Stimulated activated CD4-positive, alpha-beta T cell treated with anti-CD3 and anti-CD28 coated beads, Interleukin-15, amount 100 ng/mL, for 24 hours (primary cell): Measurements from ENCODE around the gene UHRF1.
"Not testable (repeated sequence)": the region's sequence is repeated elsewhere in the genome, so short reads cannot be mapped to it uniquely, and the experiment has no call there.

ENCODE experiments used
- DNase-seq: peaks from one replicate; pipeline ENCODE4 v3.0.0-alpha.2; 2020

UHRF1 gene

DNA sequence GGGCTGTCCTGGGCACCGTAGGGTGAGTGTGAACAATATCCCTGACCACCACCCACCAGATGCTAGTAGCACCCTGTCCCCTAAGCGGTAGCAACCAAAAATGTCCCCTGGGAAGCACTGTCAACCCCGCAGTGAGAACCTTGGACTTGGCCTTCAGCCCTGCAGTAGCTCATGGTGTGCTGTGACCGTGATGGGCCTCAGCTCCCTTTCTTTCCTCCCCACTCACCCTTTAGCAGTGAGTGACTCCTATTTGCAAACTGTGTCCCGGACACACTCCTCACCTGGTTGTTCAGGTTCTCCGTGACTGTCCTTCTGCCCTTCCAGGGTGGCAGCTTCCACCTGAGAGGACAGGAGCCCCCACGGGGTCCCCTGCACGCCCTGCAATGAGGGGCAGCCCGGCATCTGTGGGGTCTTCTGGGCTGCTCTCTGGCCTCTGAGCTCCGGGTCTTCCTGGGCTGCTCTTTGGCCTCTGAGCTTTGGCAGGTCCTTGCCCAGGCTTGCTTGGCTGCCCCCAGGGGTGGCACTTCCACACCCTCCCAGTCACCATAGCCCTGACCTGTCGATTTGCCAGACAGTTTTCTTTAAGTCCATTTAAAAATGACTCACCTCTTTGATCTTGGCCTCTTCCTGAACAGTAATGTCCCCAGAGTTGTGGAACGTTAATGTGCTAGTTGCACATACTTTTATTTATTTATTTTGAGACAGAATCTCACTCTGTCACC, 63.4 kb downstream of the UHRF1 start:
- no peak for DNase-seq

DNA sequence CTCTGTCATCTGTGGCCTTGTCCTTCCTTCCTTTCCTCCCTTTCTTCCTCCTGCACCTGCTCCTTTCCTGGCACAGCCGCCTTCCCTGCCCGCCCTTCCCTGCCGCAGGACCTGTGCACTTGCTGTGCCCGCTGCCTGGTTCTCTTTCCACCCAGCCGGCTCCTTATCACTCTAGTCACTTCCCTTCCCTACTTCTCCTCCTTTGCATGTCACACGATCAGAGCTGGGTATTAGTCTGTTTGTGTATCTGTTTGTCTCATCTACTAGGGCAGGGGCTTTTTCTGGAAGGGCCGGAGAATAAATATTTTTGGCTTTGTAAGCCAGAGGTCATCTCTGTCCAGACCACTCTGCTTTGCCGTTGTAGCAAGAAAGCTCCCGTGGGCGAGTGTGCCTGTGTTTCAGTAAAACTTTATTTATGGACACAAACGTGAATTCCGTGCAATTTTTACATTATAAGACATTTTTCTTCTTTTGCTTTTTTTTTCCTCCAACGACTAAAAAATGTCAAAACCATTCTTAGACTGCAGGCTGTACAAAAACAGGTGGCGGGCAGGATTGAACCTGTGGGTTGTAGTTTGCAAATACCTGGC, 65.7 kb downstream of the UHRF1 start:
- no peak for DNase-seq

DNA sequence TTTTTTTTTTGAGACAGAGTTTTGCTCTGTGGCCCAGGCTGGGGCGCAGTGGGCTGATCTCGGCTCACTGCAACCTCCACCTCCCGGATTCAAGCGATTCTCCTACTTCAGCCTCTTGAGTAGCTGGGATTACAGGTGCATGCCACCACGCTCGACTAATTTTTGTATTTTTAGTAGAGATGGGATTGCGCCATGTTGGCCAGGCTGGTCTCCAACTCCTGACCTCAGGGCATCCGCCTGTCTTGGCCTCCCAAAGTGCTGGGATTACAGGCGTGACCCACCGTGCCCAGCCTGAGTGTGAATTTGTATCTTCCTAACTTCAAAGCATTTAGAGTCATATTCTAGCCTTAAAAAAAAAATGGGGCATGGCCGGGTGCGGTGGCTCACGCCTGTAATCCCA, 66.3 kb downstream of the UHRF1 start:
- not testable (repeated sequence) for DNase-seq

DNA sequence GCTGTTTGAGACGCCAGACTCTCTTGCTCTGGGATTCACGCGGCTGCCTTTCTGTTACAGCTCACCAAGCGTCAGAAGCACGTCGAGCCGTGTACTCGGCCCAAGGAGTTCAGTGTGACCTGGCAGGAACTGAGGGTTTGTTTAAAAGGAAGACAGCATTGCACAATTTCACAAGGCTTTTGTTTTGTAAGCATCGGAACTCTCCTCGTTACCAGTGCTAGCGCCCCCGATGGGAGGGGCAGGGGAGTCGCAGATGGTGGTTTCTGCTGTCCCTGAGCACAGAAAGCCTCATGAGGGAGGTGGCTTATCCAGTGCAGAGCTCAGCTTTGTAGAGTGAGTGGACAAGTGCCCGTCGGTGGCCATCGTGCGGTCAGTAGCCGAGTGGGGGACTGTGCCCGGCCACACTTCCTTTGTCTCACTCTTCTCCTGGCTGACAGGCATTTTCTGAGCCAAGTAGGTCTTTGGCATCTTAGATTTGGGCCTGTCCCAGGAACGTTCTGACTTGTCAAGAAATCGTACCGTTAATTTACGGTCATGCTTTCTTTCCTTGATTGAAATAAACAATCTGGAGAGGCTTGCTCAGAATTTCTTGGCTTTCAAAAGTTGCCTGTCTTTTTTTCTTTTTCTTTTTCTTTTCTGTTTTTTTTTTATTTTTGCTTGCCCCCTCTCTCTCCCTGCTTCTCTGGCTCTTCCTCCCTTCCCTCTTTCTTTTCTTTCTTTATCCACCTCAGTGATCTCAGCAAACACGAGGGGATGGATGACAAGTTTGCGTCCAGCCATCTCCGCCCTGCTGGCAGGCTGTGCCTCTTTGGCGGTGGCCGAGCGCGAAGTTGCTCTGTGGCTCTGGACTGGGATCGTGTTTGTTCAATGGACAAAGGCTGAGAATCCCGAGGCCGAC, 67.3 kb downstream of the UHRF1 start:
- no peak for DNase-seq

DNA sequence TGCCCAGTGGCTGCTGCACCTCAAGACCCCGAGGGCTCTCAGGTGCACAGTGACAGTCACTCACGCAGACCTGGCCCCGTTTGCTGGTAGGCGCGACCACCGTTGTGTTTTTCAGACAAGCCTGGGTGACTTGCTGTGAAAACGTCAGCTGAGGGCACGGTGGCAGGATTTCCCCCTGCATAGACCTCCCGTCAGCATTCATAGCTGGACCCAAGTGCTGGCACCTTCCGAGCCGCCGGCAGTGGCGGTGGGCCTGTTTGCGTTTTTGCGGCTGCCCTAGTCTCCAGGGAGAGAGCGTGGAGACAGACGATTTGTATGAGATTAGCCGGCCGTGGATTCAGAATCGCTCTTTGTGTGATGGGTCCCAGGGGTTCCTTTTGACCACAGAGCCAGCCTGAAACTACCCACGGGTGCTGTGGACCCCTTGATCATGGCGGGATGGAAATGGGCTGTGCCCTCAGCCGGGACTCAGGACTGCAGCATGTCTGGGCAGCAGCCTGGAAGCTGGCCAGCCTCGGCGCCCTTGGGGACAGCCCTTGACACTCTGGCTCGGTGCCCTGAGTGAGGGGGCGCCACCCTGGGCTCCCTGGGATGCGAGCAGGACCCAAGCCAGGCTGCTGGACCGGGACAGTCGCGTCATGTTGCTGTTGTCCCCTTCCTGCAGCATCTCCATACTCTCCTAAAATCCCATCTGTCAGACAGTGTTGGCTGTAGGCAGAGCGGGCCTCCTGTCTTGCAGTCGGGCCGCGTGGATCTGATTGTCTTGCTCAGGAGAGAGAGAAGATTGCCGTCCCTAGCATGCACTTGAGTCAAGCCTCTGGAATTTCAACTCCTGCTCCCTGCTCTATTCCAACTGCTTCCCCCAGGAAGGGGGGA, 68.2 kb downstream of the UHRF1 start:
- no peak for DNase-seq

DNA sequence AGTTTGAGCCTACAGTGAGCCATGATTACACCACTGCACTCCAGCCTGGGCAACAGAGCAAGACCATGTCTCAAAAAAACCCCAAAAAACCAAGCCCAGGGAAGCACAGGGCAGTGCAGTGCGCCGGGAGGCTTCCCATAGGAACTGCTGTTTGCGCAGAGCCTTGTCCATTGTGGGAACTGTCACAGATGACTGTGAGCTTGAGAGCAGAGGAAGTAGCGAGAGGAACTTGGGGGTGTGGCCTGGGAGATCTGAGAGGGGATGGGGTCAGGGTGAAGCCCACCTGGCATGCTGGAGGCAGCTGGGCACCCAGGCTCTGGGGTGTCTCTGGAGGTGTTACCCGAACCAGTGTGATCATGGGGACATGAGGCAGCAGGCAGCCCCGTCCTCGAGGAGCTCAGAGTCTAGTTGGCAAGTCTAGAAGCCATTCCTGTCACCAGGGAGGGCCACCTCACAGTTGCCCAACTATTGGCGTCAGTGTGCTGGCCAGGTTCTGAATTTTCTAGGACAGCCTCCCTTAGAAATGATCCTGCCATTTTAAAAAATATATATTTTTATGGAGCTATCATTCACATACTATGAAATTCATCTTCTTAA, 70.0 kb downstream of the UHRF1 start:
- no peak for DNase-seq

DNA sequence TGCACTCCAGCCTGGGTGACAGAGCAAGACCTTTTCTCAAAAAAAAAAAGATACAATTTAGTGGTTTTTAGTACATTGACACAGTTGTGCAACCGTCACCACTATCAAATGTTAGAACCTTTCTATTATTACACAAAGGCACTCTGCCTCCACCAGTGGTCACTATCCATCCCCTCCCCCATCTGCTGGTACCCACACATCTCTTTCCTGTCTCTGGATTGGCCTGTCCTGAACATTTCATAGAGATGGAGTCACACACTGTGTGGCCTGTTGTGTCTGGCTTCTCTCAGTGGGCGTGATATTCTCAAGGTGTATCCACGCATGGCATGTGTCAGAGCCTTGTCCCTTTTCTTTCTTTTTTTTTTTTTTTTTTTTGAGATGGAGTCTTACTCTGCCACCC, 70.8 kb downstream of the UHRF1 start:
- DNase-seq = no peak

DNA sequence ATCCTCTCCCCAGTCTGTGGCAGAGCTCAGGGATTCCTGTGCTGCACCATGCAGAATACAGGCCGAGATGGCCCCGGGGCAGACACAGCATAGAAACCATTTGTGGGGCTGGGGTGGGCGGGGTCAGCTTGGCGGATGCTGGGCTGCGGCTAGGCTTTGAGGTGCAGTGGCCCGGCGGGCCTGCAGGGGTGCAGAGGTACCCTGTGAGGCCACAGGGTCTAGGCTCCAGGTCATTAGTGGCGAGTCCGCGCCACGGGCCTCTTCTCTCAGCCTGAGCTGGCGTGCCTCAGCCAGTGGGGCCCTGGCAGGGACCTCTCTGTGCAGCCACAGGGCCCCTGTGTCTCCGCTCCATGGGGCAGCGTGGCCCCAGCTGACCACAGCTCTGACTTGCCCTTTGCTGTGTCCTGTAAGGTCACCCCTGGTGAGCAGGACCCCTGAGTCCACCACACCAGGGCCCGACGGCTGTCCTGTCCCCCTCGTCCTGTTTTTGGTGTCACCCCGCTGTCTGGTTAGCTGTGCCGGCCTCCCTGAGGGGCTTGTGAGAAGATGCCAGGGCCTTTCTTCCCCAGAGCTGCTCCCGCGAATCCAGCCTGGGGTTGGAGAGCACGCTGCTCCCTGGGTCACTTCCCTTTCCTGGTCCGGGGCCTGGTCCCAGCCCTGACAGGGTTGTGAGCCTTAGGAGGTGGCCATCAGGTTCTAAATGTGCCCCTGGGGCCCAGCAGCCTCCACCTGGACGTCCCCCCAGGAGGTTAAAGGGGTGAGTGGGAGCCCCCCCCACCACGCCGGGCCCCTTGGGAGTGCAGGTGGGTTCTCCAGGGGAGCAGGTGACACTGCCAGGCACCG, 71.8 kb downstream of the UHRF1 start:
- no peak for DNase-seq

DNA sequence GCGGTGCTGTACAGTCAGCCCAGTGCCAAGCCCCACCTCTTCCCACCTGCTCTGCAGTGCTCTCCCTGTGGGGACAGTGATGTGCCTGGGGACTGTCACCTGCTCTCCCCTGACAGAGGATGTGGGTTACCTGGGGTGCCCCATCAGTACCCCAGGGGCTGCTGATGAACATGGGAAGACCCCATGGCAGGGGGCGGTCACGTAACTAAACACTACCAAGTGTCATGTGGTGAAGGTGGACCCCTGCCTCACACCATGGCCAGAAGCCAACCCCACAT, 72.3 kb downstream of the UHRF1 start:
- DNase-seq = no peak

DNA sequence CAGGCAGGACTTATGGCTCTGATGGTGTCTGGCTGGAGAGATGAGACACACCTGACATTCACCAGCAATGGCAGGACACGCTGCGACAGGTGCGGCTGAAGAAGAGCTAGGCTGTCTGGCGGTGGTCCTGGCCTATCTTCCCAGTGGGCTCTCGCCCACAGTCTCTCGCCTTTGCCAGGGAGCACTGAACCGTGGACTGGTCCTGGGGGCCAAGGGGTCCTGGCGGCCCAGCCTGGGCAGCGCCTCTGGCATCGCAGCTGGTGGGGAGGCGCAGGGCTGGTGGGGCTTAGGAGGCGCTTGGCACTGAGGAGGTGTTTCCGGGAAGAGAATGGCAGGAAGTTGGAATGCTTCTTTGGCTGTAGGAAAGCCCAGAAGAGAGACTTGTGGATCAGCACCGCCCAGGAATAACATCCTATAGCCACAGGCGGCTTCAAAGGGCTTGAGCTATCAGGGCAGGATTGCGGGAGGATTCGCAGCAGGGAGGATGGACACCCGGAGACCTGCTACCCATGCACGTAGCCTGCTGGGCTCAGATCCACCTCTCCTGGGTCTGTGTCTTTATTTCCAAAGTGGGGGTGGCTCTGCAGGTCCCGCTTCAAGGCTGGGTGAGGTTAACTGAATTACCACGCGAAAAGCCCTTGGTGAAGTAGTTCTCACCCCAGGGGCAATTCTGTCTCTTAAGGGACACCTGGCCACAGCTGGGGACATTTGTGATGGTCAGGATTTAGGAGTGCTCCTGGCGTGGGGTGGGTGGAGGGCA, 74.2 kb downstream of the UHRF1 start:
- no peak for DNase-seq

DNA sequence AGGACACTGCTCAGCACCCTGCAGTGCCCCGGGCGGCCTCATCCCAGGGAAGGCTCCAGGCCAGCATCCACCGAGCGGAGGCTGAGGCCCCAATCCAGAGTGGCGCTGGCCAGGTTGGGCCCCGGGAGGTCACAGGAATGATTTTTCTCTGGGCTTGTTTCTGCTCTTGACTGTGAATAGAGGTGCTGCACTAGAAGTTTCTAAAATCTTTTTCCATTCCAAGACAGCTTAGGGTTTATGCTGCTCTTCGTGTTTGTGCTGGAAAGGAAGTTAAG, 74.7 kb downstream of the UHRF1 start:
- DNase-seq = no peak

DNA sequence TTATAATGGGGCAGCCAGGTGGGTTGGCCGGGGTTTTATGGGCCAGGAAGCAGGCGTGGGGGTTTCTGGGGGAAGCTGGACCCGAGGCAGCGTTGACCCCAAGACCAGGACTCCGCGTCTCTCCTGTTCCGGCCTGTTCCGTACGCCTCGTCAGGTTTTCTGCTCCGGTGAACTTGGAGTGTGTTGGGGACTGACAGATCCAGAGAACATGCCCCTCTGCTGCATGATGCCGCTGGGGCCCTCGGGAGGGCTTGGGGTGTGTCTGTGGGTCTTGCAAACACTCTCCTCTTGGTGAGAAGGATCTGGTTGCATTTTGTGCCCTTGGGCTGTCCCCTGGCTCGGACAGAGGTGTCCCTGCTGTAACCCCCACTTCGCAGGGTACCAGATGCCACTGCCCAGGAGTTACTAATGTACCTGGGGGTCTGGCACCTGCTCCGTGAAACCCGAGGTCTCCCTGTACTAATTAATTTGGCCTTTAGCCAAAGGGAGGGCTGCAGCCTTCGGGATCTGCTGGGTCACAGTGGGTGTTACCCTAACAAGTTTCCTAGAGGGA, 75.2 kb downstream of the UHRF1 start:
- DNase-seq = no peak

DNA sequence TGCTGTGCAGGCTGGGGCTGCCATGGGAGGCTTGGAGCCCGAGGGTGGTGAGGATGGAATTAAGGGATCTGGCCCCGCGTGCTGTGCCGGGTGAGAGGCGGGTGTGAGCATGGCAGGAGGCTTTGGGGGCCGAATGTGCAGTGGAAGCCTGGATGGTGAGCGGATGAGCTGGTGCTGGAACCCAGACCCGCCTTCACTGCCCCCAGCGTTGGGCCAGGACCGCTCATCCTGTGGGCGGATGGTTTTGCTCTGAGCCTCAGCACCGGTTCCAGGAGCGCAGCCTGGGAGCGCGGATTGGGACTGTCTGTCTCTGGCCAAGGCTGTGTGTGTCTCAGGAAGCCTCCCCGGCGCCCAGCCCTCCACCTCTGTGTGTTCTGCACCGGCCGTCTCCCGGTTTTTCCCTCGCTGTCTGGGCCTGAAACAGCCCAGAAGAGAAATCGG, 76.3 kb downstream of the UHRF1 start:
- no peak for DNase-seq

DNA sequence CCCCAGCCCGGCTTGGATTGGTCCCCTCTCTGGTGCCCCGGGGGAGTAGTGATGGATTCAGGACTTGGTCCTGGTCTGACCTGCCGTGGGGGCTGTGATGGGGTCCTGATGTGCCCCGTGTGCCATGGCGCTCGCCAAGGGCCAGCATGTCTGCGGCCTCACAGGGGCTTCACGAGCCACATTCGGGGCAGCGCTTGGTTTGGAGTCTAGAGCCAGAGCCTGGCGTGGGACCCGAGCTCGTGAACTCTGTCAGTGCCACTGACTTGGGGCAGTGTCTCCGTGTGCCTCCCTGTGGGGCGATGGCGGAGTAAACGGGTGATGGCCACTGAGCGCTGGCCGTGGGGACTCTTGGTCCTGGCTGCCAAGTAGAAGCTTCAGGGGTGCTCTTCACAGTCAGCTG, 76.8 kb downstream of the UHRF1 start:
- DNase-seq = no peak

DNA sequence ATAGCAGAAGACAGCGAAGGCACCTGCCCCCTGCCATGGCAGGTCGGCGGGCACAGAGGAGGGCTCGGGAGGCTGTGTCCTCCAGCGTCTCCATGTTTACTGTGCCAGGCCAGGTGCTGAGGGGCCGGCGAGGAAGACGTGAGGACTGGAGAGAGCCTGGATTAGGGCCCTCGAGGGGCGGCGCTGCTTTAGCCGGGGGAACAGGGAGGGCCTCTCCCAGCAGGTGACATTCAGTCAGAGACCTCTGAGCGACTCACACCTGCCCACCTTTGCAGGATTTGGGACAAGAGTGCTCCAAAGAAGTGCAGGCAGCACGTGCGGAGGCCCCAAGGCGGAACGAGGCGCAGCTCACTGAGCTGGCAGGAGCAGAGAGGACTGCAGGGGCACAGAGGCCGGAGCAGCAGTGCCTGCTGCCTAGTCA, 77.2 kb downstream of the UHRF1 start:
- DNase-seq = no peak

DNA sequence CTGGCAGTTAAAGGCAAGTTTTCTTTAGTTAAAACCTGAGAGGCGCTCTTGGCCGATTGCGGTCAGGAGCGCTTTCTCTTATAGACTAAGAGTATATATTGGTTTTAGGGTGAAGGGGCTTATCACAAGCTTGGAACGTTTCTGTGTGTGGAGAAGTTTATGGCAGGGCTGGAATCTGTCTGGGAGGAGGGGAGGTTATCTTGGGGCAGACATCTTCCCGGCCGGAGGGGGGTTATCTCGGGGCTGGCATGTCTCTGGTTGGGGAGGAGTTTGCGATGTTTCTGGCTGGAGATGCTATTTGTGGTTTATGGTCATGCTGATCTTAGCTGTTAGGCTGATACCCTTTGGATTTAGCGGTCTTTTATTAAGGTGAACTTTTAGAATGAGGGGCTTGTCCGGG, 78.0 kb downstream of the UHRF1 start:
- no peak for DNase-seq

DNA sequence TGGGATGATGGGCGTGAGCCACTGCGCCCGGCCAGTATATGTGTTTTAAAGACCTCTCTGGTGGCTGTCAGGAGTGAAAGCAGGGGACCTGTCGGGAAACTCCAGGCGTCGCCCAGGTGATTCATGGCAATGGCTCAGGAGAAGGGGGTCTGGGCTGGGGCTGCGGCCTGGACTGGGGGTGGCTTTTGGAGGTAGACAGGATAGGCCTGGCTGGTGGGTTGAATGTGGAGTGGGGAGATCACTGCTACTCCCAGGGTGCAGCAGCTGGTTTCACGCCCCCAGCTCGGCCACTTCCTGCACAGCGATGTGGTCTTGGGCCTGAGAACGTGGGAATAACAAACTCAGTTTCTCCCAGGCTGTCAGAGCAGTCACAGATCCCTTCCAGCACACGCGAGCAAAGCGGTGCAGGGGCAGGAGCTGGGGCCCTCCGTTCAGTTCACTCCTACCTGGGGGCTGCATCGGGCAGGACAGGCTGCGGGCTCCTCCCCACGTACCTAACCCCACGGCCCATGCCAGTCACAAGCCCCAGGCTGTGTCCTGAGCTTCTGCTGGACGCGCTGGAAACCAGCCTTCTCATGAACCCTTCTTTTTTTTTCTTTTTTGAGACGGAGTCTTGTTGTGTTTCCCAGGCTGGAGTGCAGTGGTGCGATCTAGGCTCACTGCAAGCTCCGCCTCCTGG, 78.5 kb downstream of the UHRF1 start:
- no peak for DNase-seq

DNA sequence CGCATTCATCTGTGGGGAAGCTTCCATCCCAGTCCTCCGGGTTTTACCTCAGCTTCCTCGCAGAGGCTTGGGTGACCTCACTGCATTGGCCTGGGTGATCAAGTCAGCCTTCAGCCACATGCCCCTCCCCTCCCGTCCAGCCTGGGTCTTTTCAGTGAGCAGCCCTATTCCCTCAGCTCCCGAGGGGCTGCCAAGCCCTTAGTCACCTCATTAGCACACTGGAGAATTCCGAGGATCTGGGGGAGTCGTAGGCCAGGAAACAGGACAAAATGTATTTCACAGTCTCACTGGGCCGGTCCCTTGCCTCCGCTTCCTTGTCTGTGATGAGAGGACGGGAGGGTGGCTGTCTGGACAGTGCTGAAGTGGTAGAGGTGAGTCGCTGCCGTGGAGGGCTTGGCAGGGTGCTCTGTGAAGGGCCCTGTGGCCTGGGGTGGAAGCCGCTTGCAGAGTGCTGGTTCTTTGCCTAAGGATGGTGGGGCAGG, 79.5 kb downstream of the UHRF1 start:
- no peak for DNase-seq

DNA sequence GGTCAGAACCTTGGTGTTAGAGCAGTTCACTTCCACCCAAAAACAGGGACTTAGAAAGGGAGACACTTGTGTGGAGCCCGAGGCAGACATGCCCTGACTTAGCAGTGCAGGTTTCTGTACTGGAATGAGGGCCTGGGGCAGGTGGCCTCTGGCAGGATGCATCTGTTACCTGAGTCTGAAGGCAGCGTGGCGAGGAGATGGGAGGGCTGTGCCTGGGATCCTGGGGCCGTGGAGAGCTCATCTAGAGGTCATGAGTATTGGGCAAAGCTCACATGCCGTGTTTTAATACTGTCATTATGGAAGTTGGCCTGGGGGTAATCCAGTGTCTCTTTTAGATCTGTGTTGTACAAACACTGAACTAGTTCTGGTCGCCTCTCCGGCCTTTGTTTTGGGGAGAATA, 81.0 kb downstream of the UHRF1 start:
- no peak for DNase-seq

DNA sequence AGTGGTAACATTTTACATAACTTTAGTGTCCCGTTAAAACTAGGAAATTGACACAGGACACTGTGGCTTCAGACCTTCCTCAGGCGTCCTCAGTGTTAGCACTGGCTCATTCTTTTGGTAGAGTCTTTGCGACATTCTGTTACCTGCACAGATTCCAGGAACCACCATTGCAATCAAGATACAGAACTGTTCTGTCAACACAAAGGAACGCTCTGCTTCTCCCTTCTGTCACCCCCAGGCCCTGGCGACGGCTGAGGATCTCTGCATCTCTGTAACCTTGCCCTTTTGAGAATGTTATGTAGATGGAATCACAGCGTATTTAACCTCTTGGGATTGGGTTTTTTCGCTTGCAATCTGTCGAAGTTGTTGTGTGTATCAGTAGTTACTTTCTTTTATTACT, 82.2 kb downstream of the UHRF1 start:
- no peak for DNase-seq
